ENCODE results near the gene PHF21A.

DNA sequence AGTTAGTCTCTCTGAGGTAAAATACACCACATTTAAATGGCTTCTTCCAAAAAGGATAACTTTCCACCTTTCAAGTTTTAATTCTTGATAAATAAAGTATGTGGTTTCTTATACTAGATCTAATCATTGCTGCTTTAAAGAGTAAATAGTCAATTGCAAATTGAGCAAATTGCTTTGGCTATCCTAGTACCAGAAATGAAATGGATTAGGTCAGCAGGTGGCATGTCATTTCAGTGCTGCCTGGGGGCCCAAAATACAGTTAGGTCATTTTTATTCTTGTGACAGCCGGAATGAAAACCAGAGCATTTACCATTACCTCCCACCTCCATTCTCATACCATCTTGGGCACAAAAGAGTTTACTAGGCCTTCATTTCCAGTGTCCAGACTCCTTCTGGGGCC, 70.2 kb downstream of the PHF21A start:
- TF ChIP-seq, protein P1, sequence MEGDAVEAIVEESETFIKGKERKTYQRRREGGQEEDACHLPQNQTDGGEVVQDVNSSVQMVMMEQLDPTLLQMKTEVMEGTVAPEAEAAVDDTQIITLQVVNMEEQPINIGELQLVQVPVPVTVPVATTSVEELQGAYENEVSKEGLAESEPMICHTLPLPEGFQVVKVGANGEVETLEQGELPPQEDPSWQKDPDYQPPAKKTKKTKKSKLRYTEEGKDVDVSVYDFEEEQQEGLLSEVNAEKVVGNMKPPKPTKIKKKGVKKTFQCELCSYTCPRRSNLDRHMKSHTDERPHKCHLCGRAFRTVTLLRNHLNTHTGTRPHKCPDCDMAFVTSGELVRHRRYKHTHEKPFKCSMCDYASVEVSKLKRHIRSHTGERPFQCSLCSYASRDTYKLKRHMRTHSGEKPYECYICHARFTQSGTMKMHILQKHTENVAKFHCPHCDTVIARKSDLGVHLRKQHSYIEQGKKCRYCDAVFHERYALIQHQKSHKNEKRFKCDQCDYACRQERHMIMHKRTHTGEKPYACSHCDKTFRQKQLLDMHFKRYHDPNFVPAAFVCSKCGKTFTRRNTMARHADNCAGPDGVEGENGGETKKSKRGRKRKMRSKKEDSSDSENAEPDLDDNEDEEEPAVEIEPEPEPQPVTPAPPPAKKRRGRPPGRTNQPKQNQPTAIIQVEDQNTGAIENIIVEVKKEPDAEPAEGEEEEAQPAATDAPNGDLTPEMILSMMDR (IDR thresholded peaks at IDR 0.05; ENCODE audit: borderline replicate concordance, extremely low read depth, low read length, poor library complexity, severe bottlenecking) = no peak
- no peak for TF ChIP-seq EZH2 (IDR thresholded peaks at IDR 0.05; ENCODE audit: borderline replicate concordance, low read depth, low read length, severe bottlenecking)

Data from DND-41 (cell line).